GM12874 (cell line): ENCODE measurements around the gene SCRG1.

Experiments used
- TF ChIP-seq, protein P1 (sequence below): IDR thresholded peaks from 2 replicates; pipeline ENCODE4 v1.5.1; 2011; ENCODE audit warnings: low read depth, mild to moderate bottlenecking, control low read depth, low read length, moderate library complexity; ENCODE audit not compliant: insufficient read depth

Gene SCRG1

DNA sequence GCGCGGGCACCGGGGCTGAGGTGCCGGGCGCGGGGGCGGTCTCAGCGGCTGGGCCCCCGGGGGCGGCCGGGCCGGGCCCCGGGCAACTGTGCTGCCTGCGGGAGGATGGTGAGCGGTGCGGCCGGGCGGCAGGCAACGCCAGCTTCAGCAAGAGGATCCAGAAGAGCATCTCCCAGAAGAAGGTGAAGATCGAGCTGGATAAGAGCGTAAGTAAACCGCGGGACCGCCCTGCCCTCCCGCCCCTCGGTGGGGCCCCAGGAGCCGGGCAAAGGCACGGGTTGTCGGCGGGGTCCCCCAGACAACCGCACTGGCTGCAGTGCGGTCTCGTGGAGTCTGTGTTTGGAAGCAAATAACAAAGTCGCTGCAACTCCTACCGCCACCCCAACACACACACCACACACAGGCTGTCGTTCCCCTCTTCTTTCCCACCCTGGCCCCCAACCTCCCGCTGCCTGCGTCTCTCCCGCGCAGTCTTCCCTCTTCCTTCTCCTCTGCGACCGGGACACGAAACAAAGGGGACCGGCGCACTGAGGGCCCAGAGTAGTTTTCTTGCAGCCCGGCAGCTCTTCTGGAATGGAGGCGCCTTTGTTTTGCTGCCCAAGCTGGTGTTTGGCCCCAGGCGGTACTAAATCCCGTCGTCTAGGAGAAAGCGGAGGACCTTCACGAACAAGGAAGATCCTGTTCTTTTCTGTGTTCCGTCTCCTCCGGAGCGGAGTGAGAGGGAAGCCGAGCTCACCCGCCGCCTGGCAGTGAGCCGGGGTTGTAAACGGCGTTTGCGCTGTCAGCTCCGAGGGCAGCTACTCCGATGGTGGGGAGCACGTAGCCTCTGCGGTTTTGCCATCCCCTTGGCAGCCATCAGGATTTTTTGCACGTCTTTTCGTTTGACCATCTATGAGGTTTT is 27.4 kb downstream of the SCRG1 start:
- TF ChIP-seq, protein P1, sequence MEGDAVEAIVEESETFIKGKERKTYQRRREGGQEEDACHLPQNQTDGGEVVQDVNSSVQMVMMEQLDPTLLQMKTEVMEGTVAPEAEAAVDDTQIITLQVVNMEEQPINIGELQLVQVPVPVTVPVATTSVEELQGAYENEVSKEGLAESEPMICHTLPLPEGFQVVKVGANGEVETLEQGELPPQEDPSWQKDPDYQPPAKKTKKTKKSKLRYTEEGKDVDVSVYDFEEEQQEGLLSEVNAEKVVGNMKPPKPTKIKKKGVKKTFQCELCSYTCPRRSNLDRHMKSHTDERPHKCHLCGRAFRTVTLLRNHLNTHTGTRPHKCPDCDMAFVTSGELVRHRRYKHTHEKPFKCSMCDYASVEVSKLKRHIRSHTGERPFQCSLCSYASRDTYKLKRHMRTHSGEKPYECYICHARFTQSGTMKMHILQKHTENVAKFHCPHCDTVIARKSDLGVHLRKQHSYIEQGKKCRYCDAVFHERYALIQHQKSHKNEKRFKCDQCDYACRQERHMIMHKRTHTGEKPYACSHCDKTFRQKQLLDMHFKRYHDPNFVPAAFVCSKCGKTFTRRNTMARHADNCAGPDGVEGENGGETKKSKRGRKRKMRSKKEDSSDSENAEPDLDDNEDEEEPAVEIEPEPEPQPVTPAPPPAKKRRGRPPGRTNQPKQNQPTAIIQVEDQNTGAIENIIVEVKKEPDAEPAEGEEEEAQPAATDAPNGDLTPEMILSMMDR: no peak

DNA sequence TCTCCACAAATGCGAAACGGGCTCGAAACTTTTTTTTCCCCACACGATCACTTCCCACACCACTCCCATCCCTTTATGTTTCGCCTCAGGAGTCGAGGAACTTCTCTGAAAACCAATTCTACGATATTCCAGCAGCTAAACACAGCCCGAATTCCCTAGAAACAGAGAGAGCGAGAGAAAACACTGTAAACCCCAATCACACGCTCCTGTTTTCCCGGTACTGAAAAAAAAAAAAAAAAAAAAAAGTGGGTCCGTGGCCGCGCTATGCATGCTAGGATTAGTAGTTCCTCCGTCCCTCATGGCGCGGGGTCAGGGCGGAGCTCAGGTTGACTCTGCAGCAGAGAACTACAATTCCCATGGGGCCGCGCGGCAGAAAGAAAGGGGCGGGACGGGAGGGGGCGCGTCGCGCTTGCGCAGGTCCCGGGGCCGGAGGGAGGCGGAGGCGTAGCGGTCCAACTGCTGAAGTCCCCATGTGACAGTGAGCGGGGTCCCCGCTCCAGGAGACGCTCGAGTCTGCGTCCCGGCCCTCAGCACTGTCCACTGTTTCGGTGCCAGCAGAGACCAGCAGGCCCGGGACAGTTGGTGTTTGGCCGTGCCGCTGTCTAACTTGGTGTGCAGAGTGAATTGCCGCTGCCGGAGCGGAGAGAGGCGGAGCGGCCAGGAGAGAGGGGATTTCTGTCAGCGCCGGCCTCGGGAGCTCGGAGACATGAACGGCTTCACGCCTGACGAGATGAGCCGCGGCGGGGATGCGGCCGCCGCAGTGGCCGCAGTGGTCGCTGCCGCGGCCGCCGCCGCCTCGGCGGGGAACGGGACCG is 28.2 kb downstream of the SCRG1 start, which contains the start of gene SAP30:
Gene SAP30 (plus strand): TSS at position 478 of the 815 bp plus-strand sequence. CDS start 229 bp downstream, at position 707.
- TF ChIP-seq, protein P1: no peak

DNA sequence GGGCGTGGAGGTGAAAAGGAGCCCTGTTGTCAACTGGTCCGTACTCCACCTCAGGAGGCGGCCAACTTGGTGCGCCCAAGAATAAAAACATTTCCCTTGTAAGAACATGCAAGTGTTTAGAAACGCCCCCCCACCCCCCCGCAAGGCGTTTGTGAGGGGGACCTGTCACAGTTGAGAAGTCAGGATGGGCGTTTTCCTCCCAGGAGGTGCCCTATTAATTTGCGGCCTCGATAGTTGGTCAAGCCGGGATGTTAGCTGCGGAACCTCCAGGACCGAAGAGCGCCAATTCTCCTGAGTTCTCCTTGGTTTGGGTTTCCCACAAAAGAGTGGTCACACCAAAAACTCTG is 28.8 kb downstream of the SCRG1 start:
- TF ChIP-seq, protein P1: no peak

DNA sequence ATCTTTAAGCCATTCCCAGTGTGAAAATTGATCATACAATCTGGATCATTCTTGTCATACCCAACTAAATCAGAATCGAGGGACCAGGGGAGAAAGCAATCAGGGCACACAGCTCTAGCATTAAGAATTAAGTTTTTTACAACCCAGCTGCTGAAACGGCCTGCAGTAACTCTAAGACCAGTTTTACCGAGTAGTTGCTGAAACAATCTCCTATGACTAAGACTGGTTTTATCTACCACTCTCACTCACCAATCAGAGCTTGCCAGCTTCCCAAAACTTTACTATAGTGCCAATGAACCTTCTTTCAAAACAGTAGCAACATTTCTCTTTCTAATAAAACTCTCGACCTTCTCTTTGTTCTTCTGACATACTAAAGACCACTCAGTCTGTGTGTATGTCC is 31.0 kb downstream of the SCRG1 start:
- TF ChIP-seq, protein P1: no peak

DNA sequence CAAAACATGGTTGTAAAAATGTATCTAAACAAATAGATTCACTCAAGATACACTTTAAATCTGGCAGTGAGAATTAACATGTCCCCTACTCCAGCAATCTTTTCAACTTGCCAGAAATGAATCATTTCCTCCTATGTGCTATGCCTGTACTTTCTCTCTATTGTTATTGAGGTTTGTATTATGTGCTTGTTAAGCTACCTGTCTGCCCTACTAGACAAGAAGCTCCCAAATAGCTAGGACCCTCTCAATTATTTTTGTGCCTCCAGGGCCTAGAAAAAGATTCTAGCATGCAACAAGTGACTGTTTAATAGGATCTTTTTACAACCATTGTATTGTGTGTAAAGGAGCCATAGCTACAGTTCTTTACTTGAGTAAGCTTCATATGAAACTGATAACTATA is 31.6 kb downstream of the SCRG1 start:
- TF ChIP-seq, protein P1: no peak

DNA sequence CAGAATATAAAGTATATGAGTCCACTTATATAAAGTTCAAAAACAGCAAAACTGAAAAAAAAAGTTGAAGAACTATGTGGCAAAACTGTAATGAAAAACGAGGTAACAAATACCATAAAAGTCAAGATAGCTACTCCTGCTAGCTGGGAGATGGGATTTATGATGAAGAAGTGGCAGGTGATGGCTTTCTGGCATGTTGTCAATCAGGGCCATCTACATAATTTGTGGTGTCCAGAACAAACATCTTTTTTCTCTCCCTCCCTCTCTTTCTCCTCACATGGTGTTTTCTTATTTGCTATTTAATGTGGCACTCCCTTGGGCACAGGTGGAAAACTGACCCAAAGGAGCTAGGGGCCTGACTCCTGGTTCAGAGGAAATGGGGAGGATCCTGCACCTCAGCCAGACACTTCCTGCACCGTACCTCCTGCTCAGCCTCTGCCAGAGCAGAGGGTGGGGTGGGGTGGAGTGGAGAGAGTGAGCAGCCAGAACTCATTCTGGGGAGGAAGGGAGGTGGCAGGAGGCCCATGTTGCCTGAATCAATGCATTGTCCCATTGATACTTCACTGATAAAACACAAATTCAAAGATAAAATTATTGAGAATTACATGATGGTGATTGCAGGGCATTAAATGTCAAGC is 33.4 kb downstream of the SCRG1 start:
- TF ChIP-seq, protein P1: no peak

DNA sequence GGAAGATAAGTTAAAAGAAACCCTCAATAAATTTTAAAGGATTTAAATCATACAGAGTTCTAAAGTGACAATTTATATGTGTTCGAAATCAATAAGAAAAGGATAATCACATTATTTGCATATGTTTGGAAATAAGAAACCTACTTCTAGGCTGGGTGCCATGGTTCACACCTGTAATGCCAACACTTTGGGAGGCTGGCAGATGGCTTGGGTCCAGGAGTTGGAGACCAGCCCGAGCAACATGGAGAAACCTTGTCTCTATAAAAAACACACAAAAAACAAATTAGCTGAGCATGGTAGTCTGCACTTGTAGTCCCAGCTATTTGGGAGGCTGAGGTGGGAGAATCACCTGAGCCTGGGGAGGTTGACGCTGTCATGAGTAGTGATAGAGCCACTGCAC is 36.2 kb downstream of the SCRG1 start:
- TF ChIP-seq, protein P1: no peak
